ENCODE results near the gene ATP7B. TPM values are rescaled to one million over a fixed set of nuclear protein-coding genes. Genes with fewer than 3 reads are reported as not detected.

The ATP7B gene
- 5.6 and 10.1 TPM in 2 replicates for total RNA-seq

DNA sequence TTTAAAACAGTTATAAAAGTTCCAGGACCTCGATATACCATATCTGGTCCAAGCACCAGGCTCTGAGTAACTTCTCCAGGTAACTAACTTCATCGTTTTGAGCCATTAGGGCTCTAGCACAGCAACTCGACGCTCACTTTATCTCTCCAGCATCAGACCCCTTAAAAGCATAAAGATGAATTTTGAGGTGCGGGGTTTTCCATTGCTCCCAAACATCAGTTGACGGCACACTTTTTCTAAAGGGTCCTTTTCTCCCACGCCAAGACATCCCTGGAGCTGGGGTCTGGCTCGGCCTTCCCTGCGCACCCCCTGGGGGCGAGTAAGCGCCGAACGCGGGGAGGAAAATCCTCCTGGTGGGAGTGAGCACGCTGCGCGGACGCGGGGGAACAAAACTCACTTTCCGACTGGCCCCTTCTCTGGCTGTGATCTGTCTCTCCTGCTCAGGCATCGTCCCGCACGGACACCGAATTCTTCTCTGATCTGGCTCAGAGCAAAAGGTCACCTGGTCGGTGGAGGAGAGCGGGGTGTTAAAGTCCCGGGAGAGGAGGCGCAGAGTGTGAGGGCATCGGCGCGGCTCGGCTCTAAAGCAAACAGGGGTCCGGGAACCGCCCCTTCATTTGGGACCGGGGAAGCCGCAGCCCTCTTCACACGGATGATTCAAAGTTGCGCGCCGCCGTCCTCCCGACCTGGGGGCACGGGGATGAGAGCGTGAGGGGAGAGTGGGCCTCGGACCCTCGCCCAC is at the start of gene ATP7B:
ATP7B (minus strand) TSS at position 561 of the 742 bp plus-strand sequence; CDS start at position 448, 113 bp downstream.

DNA sequence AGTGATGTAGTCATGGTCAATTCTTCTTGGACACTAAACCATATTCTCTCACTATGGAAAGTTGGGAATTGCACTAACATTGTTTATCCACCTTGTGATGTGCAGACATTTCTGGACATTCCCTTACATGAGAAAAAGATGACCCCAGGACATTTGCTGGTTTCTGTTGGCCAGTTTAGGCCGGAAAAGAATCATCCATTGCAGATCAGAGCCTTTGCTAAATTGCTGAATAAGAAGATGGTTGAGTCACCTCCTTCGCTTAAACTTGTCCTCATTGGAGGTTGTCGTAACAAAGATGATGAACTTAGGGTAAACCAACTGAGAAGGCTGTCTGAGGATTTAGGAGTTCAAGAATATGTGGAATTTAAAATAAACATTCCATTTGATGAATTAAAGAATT is 13.2 kb upstream of the ATP7B start, which contains the start of gene UTP14C:
UTP14C (plus strand) TSS at position 211 of the 400 bp plus-strand sequence. CDS start 4,114 bp downstream, outside the sequence.

DNA sequence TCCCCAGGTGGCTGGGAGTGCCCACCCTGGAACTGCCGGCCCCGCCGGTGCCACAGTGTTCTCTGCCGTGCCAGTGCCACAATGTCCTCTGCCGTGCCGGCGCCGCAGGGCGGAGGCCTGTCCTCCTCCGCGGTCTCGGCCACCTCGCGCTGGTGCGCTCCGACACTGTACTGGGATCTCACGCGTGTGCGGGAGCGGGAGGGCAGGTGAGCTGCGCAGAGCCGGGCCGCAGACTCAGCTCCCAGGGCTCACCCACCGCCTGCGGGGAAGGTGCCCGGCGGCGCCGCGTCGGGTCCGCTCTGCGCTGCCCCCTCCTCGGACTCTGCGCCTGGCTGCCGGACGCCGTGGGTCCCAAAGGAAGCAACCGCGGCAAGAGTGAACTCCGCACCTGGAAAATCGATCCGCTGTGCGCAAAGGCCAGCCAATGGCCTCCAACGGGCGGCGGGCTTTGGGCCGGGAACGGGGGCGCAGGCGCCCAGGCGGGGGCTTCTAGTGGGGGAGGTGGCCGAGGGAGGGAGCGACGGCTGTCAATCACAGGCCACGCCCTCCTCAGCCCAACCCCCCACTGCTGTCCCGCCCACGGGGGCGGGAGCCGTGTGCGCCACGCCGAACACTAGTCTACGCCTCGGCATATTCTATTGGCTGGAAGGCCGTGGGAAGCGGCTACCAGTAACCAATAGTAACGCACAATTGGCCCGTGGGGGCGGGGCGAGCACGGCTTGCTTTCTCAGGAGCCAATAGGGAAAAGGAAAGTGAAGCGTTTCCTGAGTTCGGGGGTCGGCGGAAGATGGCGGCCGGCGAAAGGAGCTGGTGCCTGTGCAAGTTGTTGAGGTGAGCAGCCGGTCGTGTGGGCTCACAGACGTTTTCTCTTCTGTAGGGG is 622 bp upstream of the ATP7B start, which contains the start of gene ALG11:
ALG11 (plus strand) TSS at position 767 of the 880 bp plus-strand sequence; CDS start at position 788, 21 bp downstream.

Other genes starting within 250 kb of the ATP7B start
- 4.1 and 6.1 TPM in 2 replicates for gene DHRS12, start 207.3 kb downstream of the ATP7B start, total RNA-seq
- not detected in 2 replicates for gene TMEM272, start 166.3 kb downstream of the ATP7B start, total RNA-seq
- gene CCDC70, start 149.5 kb downstream of the ATP7B start, total RNA-seq = not detected in 2 replicates
- gene ALG11, start 948 bp upstream of the ATP7B start, total RNA-seq = 14.5 and 19.9 TPM in 2 replicates
- gene UTP14C, start 13.2 kb upstream of the ATP7B start, total RNA-seq = 10.1 and 14.0 TPM in 2 replicates
- 0.09 TPM in 2 replicates for gene NEK5, start 117.6 kb upstream of the ATP7B start, total RNA-seq
- gene NEK3, start 148.1 kb upstream of the ATP7B start, total RNA-seq = 12.8 and 15.2 TPM in 2 replicates

Measured in endothelial cell of coronary artery (primary cell).